ENCODE results near the gene MRPL16. TPM values are rescaled to one million over a fixed set of nuclear protein-coding genes. Genes with fewer than 3 reads are reported as not detected.

MRPL16 gene
- total and polyA plus RNA-seq, 2 of the 13 experiments (the other 11 are each of a cell fraction or from before 2014, with no cell fraction given) = 45.3 to 62.6 TPM

- Histone ChIP-seq H3K9me3 (ENCODE audit: low read length) (no peaks in the 10 kb centered on the region), H3K9ac (ENCODE audit: insufficient read depth, low read depth, low read length) (no peak overlapping the region), H3K27me3 (ENCODE audit: control insufficient read depth in 1 of 2, insufficient read depth in 2 of 2, low read length in 2 of 2) (no peaks in the 10 kb centered on the region), H3K27ac (ENCODE audit: extremely low read length, insufficient read depth, low read length) (no peak overlapping the region), H4K20me1 (ENCODE audit: insufficient read depth, low read length) (no peaks in the 10 kb centered on the region), H3K36me3 (replicated peaks in 1 of 2; ENCODE audit: control insufficient read depth in 1 of 2, insufficient read depth in 2 of 2, low read length in 2 of 2) (peaks cover 0 to 4% of the 10 kb centered on the region in 2 experiments; a peak in 2 of 5 replicates), H2AFZ (ENCODE audit: low read length) (no peak overlapping the region), H3K4me3 (replicated peaks in 1 of 3; ENCODE audit: insufficient read depth in 1 of 3, low read depth in 2 of 3, low read length in 3 of 3) (no peak overlapping the region), H3K4me2 (ENCODE audit: low read depth, low read length) (no peak overlapping the region), H3K79me2 (ENCODE audit: insufficient read depth, low read length) (no peaks in the 10 kb centered on the region), H3K4me1 (ENCODE audit: insufficient read depth, low read length) (peaks cover 19% of the 10 kb centered on the region)
- CTCF ChIA-PET (ENCODE audit: low intra/inter-chr PET ratio, low total read pairs) = no interaction called here
- no TSS peak for BruUV-seq (replicated peaks)
- ATAC-seq (no peak), DNase-seq (ENCODE audit: low spot score) (no peak), FAIRE-seq (no peak)
- POLR2A ChIA-PET = no interaction called here
- in situ Hi-C loops (cut with HindIII; ENCODE audit: extremely low pct_ligation_motif_present, low pct_unique_long_range_greater_than_20kb) = no loop called here
- WGBS (ENCODE audit: low lambda C conversion rate) = 94% methylated on average over 6 of the region's 6 CpGs
- TF ChIP-seq GATA4 (IDR thresholded peaks at IDR 0.05; ENCODE audit: borderline replicate concordance, low read depth) (no peak), MXD1 (CRISPR knock-in tag; IDR thresholded peaks at IDR 0.05) (no peak), ZNF776 (CRISPR knock-in tag; IDR thresholded peaks at IDR 0.05) (no peak), ZMAT5 (CRISPR knock-in tag; IDR thresholded peaks at IDR 0.05; ENCODE audit: borderline replicate concordance, low read depth) (no peak), ZNF598 (CRISPR knock-in tag; IDR thresholded peaks at IDR 0.05; ENCODE audit: borderline replicate concordance) (no peak), ZNF101 (CRISPR knock-in tag; IDR thresholded peaks at IDR 0.05; ENCODE audit: borderline replicate concordance, low read depth) (no peak), STAT5B (CRISPR knock-in tag; IDR thresholded peaks at IDR 0.05) (no peak), ZNF629 (CRISPR knock-in tag; conservative IDR thresholded peaks at IDR 0.05) (no peak), KLF11 (CRISPR knock-in tag; IDR thresholded peaks at IDR 0.05) (no peak), TBX2 (CRISPR knock-in tag; IDR thresholded peaks at IDR 0.05; ENCODE audit: borderline replicate concordance) (no peak), ZBTB8A (CRISPR knock-in tag; IDR thresholded peaks at IDR 0.05; ENCODE audit: borderline replicate concordance, low read depth) (no peak), ZNF652 (CRISPR knock-in tag; IDR thresholded peaks at IDR 0.05; ENCODE audit: borderline replicate concordance, low read depth) (no peak), HNRNPLL (IDR thresholded peaks at IDR 0.05; ENCODE audit: low read depth, low read length, poor library complexity, severe bottlenecking) (no peak), SUZ12 (IDR thresholded peaks at IDR 0.05; ENCODE audit: low read depth, low read length) (no peak)
- TF ChIP-seq, protein P1, sequence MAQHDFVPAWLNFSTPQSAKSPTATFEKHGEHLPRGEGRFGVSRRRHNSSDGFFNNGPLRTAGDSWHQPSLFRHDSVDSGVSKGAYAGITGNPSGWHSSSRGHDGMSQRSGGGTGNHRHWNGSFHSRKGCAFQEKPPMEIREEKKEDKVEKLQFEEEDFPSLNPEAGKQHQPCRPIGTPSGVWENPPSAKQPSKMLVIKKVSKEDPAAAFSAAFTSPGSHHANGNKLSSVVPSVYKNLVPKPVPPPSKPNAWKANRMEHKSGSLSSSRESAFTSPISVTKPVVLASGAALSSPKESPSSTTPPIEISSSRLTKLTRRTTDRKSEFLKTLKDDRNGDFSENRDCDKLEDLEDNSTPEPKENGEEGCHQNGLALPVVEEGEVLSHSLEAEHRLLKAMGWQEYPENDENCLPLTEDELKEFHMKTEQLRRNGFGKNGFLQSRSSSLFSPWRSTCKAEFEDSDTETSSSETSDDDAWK (CRISPR knock-in tag; IDR thresholded peaks at IDR 0.05) = no peak
- intact Hi-C loops (cut with micrococcal nuclease; ENCODE audit: unreplicated experiment) = no loop called here
Measured at GRCh38 chr11:59761993-59762392, 48.6 kb downstream of the MRPL16 start.
